Inflammatory macrophage (primary cell): ENCODE results near the gene STARD13.

Source experiments
- DNase-seq, 2 donors: peaks; one replicate each; pipeline ENCODE4 v3.0.0-alpha.2; 2020 to 2022

STARD13 gene

DNA sequence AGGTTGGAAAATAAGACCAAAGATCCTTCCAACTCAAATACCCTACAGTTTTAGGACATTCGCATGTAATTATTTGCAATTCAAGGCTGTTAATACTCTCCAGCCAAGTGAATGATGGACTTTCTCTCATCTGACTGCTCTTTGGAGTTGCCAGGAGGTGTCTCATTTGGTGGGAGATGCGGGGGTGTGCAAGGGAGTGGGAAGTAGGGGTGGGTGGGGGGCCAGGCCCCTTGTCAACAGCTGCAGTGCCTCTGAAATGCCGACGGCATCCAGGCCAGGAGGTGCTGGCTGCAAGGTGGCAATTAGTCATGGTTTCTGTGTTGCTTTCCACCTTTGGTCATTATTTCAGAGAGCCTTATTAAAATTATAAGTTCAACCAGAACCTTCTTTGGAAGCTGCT is 147.8 kb downstream of the STARD13 start:
- no peak for DNase-seq

GRCh38 chr13:33135097-33135496 is 150.5 kb downstream of the STARD13 start:
- DNase-seq: no peak

DNA sequence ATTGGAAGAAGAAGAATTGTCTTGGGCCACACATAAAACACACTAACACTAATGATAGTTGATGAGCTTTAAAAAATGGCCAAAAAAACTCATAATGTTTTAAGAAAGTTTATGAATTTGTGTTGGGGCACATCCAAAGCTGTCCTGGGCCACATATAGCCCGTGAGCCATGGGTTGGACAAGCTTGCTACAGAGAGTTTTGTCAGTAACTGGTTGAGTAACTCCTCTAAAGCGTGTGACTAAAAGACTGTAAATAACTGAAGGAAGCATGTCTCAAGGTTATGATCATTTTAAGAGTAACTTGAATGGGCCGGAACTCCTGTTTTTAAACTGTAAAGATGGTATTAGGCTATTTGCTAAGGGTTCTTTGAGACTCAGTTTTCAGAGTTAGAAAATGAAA is 151.3 kb downstream of the STARD13 start:
- DNase-seq: peak in 1 of 2 donors; percentile 22

DNA sequence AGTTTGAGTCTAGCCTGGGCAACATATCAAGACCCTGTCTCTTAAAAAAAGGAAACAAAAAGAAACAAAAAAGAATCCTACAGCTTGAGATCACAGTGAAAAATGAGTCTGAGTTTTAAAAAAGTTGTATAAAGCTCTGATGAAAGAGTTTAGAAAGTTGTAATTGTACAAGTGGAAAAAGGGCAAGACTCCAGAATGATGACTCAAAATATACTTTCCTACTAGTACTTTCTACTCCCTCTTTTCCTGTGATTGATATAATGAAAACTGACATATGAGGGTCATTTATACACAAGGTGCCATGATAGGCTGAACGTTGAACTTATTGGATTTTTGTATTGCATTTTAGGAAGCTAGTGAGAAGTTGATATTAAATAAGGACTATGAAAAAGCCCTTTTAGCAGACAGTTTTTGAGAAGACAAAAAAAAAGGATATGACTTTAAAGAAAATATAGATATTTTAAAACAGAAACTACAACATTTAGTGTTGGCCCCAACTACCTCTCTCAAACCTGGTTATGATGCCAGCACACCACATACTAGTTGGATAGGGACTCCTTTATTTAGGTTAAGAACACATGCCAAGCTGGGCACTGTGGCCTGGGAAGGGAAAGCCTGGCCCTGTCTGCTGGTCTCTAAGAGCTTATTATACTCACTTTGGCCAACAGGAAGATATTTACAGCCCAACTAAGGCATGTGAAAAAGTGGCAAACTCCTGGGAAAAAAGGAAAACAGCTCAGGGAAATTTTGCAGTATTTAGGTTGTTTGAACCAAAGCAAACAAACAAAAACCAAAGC is 152.7 kb downstream of the STARD13 start:
- no peak for DNase-seq

GRCh38 chr13:33129886-33130285 is 155.7 kb downstream of the STARD13 start:
- DNase-seq: no peak

DNA sequence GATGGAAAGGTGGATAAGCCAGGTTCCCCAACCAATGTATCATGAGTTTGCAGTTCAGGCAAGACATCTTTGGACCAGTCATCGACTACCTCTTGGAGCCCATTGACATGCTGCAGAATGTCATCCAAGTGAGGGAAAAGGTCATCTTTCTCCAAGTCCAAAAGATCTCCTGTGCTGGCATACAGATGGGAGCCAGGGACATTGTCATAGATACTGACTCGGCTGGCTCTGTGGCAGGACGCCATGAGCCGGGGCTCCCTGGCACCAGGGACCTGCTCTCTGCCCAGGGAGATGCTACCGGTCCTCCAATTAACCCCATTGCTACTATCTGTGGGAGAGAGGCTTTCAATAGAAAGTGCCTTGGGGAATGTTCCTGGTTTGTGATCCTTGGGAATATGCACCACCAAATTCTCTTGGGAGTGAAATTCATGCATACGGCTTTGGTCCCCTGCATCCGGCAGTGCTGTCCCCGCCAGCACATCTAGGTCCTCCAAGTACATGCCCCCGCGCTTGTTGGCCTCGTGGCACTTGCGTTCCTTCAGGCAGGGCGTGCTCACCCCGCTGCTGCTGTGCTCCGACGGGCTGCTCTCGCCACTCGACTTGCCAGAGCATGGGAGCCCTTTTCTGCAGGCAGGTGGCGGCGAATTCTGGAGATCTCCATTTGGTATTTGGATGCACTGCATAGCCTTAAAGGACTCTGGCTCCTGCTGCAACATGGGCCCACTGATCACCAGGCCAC is 156.3 kb downstream of the STARD13 start:
- DNase-seq: no peak

DNA sequence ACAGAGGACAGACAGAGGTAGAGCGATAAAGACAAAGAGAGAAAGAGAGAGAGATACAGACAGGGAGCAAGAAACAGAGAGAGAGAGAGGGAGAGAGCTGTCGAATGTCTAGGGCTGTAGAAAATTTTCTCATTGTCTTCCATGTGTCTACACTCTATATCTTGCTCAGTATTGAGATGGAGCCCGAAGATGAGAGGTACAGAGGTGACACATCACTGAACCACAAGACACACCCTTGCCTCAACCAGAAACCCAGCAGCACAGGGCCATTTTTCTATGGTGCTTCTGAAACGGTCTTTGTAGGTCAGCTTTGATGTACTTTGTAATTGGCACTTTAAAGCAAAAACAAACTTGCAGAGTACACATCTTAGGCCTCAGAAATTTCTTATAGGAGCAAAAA is 157.4 kb downstream of the STARD13 start:
- no peak for DNase-seq

- no peak for DNase-seq
Measured at GRCh38 chr13:33127009-33127551, 158.5 kb downstream of the STARD13 start.

DNA sequence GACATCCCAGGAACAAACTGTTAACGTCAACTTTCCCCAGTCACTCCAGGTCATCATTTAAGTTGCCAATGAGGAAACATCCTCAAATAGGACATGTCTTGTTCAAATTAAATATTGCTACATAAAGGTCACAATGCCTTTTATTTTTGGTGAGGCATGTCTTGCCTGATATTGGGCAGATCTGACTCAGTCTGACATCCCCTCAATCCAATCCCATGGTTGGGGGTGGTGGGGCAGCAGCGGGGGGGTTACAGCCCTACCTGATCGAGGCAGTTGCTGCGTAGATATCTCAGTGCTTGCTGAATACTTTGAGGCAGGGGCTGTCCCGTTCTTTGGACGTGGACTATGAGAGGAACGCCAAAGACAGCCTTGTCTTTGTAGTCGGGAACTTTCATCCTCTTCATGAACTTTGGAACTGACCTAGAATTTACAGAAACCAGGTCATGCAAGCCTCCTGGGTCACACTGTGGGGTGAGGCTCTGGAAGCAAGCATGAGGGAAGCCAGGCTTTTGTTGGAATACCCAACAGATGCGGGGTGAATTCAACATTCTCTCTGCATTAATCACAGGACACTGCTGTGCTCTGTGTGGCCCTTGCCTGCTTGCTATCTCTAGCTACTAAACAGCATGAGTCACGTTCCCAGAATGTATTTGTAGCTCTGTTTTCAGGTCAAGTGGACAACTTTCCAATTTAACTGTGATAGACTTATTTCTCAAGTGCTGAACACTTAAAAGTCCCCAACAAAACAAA is 159.6 kb downstream of the STARD13 start:
- DNase-seq: no peak

GRCh38 chr13:33123066-33123859 is 162.3 kb downstream of the STARD13 start:
- peak; percentile 82 to 86 for DNase-seq

DNA sequence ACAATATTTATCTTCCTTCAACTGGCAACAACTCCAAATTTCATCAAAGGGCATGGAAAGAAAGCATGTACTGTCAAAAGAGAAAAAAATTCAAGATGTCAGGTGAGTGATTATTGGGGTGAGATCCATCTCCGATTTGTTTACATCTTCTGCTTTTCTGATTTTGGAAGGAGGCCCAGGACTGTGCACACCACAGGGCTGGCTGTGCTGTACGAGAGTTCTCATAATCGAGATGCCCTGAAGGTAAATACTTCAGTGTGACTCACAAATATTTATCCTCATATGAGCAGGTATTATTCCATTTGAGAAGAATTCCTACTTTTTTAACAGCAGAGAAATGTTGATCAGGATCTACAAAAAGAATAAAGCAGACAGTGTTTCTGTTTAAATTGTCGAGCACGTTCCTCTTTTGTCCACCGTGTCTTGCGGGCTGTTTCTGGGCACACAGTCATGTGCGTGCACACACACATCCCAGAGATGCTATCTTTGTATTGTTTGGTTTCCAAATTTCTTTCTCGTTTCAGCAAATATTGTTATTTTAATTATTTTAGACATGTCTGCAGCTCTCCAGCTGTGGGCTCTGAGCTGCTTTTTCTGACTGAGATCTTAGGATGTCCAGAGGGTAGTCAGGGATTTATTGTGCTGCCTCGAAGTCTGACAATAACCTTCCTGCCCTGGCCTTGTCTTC is 165.6 kb downstream of the STARD13 start:
- DNase-seq: peak in 1 of 2 donors; percentile 6

- DNase-seq: no peak
Measured at GRCh38 chr13:33119022-33119781, 166.4 kb downstream of the STARD13 start.

GRCh38 chr13:33116321-33117010 is 169.1 kb downstream of the STARD13 start:
- no peak for DNase-seq

- DNase-seq: no peak
Measured at GRCh38 chr13:33115274-33115673, 170.3 kb downstream of the STARD13 start.

DNA sequence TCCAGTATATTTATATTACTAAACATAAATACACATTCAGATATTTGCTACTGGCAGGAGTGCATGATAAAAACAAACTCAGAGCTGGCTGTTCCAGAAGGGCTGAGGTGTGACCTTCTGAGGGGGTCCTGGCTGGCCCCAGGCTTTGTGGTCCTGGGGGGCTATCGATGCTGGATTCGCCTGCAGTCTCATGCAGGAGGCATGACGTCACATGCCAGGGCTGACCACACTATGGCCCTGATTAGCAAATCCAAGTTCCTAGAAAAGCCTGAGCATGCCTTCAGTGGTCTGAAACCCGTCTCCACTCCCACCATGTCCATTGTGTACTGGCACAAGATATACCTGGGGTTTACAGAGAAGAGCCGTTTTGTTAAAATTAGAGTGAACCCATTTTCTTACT is 171.4 kb downstream of the STARD13 start:
- no peak for DNase-seq

DNA sequence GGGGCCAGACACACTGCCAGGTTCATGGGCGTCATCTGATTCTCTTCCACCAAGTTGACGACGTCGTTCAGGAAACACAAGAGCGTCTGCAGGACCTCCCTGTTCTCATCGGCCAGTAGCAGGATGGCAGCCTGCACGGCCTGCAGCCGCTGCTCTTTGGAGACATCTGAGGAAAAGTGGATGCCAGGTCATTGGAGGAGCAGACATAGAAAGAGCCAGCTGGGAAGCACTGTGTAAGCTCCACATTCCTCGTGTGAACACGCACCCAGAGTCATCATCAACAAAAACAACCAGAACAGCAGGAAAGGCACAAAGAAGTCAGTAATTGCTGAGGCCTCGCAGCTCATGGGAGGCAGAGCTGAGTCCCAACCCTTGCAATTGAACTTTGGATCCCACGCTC is 172.8 kb downstream of the STARD13 start:
- no peak for DNase-seq

- no peak for DNase-seq
Measured at GRCh38 chr13:33111414-33112110, 174.0 kb downstream of the STARD13 start.

DNA sequence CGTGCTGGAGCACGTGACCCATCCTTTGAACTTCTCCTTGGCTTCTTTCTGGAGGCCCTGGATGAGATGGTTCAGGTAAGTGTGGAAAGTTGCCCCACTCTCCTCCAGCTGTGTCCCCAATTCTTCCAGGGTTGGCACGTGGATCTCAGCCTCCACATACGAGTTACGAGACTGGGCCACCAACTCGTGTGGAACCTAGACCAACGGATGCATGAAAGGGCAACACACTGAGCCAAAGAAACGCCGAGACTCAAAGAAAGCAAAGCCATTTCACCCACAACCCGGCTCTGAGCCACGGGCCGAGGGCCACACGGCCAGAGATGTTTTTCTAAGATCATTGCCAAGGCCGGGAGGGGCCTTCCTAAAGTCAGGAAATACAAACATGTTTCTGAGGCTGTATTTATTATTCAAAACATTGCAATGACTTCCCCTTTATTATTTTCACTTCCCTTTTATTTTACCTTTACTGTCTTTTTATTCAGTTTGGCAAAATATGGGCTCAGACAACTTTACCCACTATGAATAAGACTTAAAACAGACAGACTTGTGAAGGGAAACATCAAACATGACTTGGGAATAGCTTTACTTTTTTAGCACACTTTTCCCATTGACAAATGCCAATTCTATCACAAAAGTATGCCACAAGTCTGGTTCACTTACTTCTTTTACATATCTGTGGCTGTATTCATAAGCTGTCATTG is 174.7 kb downstream of the STARD13 start:
- peak; percentile 22 to 57 for DNase-seq

- DNase-seq: no peak
Measured at GRCh38 chr13:33110386-33110712, 175.2 kb downstream of the STARD13 start.
